A673 (cell line): ENCODE results near the gene GABRD.
A peak's percentile ranks its signal among the peaks of the same experiment; 100 is the strongest.

Experiments used
- CTCF ChIP-seq: fragments of 300-800, 200-600 bp; sonication (generic); conservative IDR thresholded peaks from 2 replicates; pipeline ENCODE4 v1.5.1; 2017; ENCODE audit warnings: low read depth, mild to moderate bottlenecking, antibody characterized with exemption, low read length, moderate library complexity, mixed read lengths
- EZH2 ChIP-seq: fragments of 200-600 bp; sonication (generic); IDR thresholded peaks from 2 replicates; pipeline ENCODE4 v1.6.1; 2017; ENCODE audit warnings: borderline replicate concordance, low read depth, mild to moderate bottlenecking, mixed read lengths, antibody characterized with exemption, low read length; ENCODE audit not compliant: poor library complexity, severe bottlenecking

DNA sequence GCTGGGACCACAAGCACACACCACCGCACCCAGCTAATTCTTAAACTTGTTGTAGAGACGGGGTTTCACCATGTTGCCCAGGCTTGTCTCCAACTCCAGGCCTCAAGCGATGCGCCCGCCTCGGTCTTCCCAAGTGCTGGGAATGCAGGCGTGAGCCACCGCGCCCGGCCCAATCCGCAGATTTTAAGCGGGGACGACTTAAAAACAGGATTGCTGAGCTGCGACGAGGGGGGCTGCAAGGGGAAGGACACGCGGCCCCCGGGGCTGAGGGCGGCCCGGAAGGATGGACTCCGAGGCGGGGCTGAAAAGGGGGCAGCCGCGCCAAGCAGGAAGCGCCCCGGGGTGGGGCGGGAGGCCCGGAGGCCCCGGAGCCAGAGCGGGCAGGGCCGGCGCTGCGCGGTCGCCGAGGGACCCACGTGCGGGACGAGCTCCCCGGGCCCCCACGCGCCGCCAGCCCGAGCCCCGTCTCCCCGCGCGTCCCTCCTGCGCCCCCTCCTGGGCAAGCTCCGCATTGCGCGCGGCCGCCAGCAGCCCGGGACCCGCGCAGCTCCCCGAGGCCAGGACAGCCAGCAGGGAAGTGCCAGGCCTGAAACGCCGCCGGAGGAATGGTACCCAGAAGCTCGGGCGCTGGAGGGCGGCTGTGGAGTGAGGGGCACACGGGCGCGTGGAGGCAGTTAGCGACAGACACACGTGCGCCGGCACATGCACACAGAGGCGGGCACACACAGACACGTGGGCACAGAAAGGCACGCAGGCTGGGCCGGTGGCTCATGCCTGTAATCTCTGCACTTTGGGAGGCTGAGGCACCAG is 25.6 kb downstream of the GABRD start:
- TF ChIP-seq CTCF (peak; percentile 73), EZH2 (no peak)
